Uterus (tissue), 4 donors: ENCODE data around the gene DRG2. TPM values are rescaled to one million over a fixed set of nuclear protein-coding genes. Genes with fewer than 3 reads are reported as not detected.

Experiments
- DNase-seq, 2 donors: peaks; one replicate each; pipeline ENCODE4 v3.0.0-alpha.2; 2019 to 2020
- H3K27ac ChIP-seq, 2 donors: fragments of 200-600 bp; sonication (generic); 1 replicate in 1 of 2; 2 replicates in 1 of 2; pipeline ENCODE4 v1.5.1; 2016 to 2018
- H3K27me3 ChIP-seq, 2 donors: fragments of 200-600 bp; sonication (generic); one replicate each; pipeline ENCODE4 v1.5.1; 2018 to 2019; ENCODE audit warnings: control low read depth in 1 of 2
- H3K36me3 ChIP-seq, 2 donors: fragments of 200-600 bp; sonication (generic); one replicate each; pipeline ENCODE4 v1.5.1; 2019; ENCODE audit warnings: control low read depth in 1 of 2
- H3K4me1 ChIP-seq, 2 donors: fragments of 200-600 bp; sonication (generic); one replicate each; pipeline ENCODE4 v1.5.1; 2018 to 2019; ENCODE audit warnings: control low read depth in 1 of 2
- H3K4me3 ChIP-seq, 2 donors: fragments of 200-600 bp; sonication (generic); 1 replicate in 1 of 2; 2 replicates in 1 of 2; pipeline ENCODE4 v1.5.1; 2018 to 2019; ENCODE audit warnings: mild to moderate bottlenecking in 1 of 2
- H3K9me3 ChIP-seq, 2 donors: fragments of 200-600 bp; sonication (generic); one replicate each; pipeline ENCODE4 v1.5.1; 2019; ENCODE audit warnings: control low read depth in 1 of 2
- CTCF ChIP-seq, 4 experiments: fragments of 200-600 bp in 2 of 4; fragments of 450-650 bp in 2 of 4; sonication (generic) in 2 of 4; IDR thresholded peaks; one replicate each; pipeline ENCODE4 v1.5.1; 2016 to 2019; ENCODE audit warnings: antibody characterized with exemption in 4 of 4, mild to moderate bottlenecking in 2 of 4, moderate library complexity in 1 of 4
- POLR2A ChIP-seq, 2 donors: fragments of 450-650 bp; IDR thresholded peaks; one replicate each; pipeline ENCODE4 v1.6.1; 2016; ENCODE audit warnings: antibody characterized with exemption in 2 of 2, mild to moderate bottlenecking in 1 of 2, moderate library complexity in 1 of 2
- intact Hi-C: fragments of 100-400 bp; cut with DNase I; formaldehyde crosslinking; loops from one replicate; pipeline ENCODE4 v1.15.1; 2023; ENCODE audit warnings: low total_unique reads
- total RNA-seq, 4 donors: library from RNA; depleted of rRNA in 3 of 4; stranded (reverse); fragments of >200 nt in 3 of 4; gene quantifications; one replicate each; pipeline versions ENCODE4 v1.1.0 to v1.2.4, GENCODE V29; 2014 to 2023
- donor health status: DM: yes; HTN: yes; CAD: no.

DRG2 gene
- total RNA-seq, 4 donors from 2014 or later = 33.0 to 45.6 (median 41.4) TPM

- no peak for TF ChIP-seq CTCF (IDR thresholded peaks at IDR 0.05)
- no peak for TF ChIP-seq POLR2A (IDR thresholded peaks at IDR 0.05)
- Histone ChIP-seq H3K27me3 (no peaks in the 10 kb centered on the region), H3K27ac (no peak overlapping the region), H3K9me3 (no peaks in the 10 kb centered on the region), H3K4me1 (no peaks in the 10 kb centered on the region), H3K36me3 (no peaks in the 10 kb centered on the region), H3K4me3 (no peak overlapping the region)
- intact Hi-C loops = no loop called here
- no peak for DNase-seq
These were observed 23.7 kb downstream of the DRG2 start for GRCh38 chr17:18111330-18111971.

GRCh38 chr17:18115517-18115916 is 27.8 kb downstream of the DRG2 start:
- intact Hi-C loops = no loop called here
- no peaks in the 10 kb centered on the region for H3K4me1 ChIP-seq
- no peak overlapping the region for H3K27ac ChIP-seq
- no peaks in the 10 kb centered on the region for H3K36me3 ChIP-seq
- TF ChIP-seq CTCF (IDR thresholded peaks at IDR 0.05) (no peak), POLR2A (IDR thresholded peaks at IDR 0.05) (no peak)
- H3K9me3 ChIP-seq = no peaks in the 10 kb centered on the region
- no peak for DNase-seq
- no peak overlapping the region for H3K4me3 ChIP-seq
- H3K27me3 ChIP-seq = no peaks in the 10 kb centered on the region

- Histone ChIP-seq H3K27ac (no peak overlapping the region), H3K36me3 (no peaks in the 10 kb centered on the region), H3K4me1 (no peaks in the 10 kb centered on the region), H3K4me3 (no peak overlapping the region), H3K27me3 (no peaks in the 10 kb centered on the region), H3K9me3 (no peaks in the 10 kb centered on the region)
- intact Hi-C loops = no loop called here
- no peak for DNase-seq
- TF ChIP-seq CTCF (IDR thresholded peaks at IDR 0.05) = no peak
- no peak for TF ChIP-seq POLR2A (IDR thresholded peaks at IDR 0.05)
These were observed 28.3 kb downstream of the DRG2 start for GRCh38 chr17:18116078-18116477.

GRCh38 chr17:18117533-18117932 is 29.8 kb downstream of the DRG2 start:
- H3K9me3 ChIP-seq = no peaks in the 10 kb centered on the region
- H3K4me3 ChIP-seq = no peak overlapping the region
- H3K27ac ChIP-seq = no peak overlapping the region
- intact Hi-C loops = no loop called here
- DNase-seq = no peak
- no peaks in the 10 kb centered on the region for H3K4me1 ChIP-seq
- TF ChIP-seq POLR2A (IDR thresholded peaks at IDR 0.05) (no peak), CTCF (IDR thresholded peaks at IDR 0.05) (no peak)
- H3K27me3 ChIP-seq = no peaks in the 10 kb centered on the region
- H3K36me3 ChIP-seq = no peaks in the 10 kb centered on the region

GRCh38 chr17:18117982-18118975 is 30.5 kb downstream of the DRG2 start:
- Histone ChIP-seq H3K27ac (no peak overlapping the region), H3K4me1 (no peaks in the 10 kb centered on the region), H3K36me3 (no peaks in the 10 kb centered on the region), H3K4me3 (no peak overlapping the region), H3K27me3 (no peaks in the 10 kb centered on the region), H3K9me3 (no peaks in the 10 kb centered on the region)
- intact Hi-C loops = no loop called here
- TF ChIP-seq CTCF (IDR thresholded peaks at IDR 0.05) (no peak), POLR2A (IDR thresholded peaks at IDR 0.05) (no peak)
- DNase-seq = no peak
